GM19035 (cell line): ENCODE data around the gene HS3ST3B1.

Experiments
- ATAC-seq: cut with Tn5 transposase; IDR thresholded peaks from one replicate; pipeline ENCODE4 v1.9.1; 2021; ENCODE audit not compliant: unreplicated experiment

HS3ST3B1 gene

DNA sequence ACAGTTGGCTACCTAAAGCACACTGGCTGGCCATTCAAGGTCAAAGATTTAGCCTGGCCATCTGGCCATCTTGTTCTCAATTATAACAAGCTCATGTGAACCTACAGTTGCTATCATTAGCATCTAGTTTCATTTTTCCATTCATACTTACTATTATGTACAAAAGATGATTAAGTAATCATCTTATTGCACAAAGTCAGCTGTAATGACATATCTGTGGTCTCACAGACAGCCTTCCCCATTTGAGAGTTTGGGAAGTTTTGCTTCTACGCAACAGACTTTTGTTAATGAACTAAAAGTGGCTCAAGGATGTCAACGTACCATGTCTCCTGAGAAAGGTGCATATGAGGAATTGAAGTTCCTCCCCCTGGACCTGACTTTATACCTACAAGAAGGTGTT lies 51.3 kb downstream of the HS3ST3B1 start:
- no peak for ATAC-seq

DNA sequence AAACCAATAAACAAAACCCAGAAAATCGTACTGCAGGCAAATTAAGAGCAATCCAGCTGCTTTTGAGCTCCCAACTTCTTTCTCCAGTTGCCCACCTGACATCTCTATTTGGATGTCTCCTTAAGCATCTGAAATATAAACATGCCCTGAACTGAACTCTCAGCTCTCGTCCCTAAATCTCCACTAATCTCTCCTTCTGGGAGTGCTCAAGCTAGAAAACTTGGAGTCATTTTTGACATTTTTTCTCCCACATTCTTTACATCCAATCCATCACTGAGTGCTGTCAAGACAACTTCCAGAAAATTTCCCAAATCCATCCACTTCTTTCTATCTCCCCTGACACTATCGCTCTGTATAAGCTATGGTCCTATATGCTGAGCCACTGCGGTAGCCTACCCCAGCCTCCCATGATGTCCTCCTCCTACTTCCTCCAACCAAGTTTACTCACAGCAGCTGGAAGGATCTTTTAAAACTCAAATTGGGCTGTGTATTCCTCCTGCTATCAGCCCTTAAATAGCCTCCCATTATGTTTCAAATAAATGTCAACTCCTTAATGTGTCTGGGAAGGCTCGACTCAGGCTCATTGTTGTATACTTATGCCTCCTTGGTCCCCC lies 53.1 kb downstream of the HS3ST3B1 start:
- no peak for ATAC-seq

DNA sequence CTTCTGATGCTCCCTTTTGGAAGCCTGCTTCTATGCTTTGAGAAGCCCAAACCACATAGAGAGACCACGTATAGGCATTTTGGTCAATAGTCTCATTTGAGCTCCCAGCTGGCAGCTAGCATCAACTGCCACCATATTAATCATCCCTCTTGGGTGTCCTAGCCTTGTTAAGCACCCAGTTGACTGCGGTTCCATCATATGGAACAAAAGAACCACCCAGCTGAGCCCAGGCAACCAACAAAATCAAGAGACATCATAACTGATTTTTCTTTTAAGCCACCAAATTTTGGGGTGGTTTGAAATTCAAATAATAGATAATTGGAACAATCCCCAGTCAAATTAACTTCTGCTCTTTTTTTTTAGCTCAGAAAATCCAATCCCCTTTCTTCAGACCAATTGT lies 53.9 kb downstream of the HS3ST3B1 start:
- ATAC-seq = no peak

DNA sequence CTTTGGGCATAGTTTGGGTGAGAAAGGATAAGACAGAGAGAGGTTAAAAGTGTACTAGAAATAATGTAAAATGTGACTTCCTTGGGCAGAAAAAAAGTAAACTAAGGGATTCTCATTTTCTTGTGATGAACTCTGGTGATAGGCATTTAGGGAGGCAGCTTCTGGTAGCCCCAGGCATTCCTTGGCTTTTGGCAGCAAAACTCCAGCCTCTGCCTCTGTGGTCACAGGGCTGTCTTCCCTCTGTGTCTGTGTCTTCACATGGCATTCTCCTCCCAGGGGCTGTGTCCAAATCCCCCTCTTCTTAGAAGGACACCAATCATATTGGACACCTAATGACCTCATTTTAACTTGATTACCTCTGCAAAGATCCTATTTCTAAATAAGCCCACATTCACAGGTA lies 54.7 kb downstream of the HS3ST3B1 start:
- ATAC-seq = no peak

DNA sequence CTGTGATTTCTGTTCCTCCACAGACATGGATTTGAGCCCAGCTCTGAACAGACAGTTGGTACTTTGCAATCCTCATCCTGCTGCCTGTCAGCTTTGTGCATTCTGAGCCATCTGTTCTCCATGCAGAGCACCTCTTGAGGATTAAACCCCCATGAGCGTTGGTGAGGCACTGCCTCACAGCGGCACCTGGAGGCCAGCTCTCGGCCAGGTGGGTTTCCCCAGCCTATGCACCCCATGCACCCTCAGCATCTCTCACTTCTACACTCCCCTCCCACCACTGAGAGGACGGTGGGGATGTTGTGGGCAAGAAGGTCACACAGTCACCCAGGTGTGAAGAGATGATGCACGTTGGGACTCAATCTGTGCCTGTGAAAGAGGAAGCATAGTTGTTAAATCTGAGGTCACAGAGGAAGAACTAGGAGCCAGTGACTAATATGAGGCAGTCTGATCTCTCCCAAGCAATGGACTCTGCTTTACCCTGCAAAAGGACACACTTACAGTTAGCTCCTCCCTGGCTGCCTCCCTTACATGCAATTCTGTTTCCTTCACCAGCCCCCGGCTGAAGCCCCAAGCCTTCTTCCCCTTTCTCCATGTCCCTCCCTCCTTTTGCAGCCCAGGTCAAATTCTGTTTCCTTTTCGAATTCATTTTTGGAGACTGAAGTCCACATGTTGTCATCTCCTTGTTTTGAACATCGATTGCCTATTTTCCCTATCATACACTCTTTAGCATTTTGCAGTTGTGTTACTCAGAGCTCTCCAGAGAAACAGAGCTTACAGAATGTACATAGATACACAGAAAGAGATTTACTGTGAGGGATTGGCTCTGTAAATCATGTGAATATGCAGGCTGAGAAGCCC lies 58.5 kb downstream of the HS3ST3B1 start:
- peak; percentile 91 for ATAC-seq

DNA sequence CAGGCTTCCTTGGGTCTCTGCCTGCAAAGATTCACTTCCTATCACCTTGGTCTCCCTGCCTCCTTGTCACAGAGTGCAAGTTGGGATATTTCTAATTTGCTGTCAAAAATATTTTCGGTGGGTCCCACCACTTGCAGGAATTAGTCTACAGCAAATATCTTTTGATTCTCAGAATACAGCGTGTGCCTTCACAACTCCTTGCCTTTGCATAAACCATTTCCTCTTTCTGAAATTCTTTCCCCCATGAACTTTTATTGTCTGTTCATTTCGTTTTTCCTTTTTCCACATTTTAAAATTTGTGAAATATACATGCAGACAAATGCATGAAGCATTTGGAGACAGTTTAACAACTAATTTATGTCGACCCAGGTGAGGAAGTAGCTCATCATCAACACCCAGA lies 60.0 kb downstream of the HS3ST3B1 start:
- no peak for ATAC-seq

DNA sequence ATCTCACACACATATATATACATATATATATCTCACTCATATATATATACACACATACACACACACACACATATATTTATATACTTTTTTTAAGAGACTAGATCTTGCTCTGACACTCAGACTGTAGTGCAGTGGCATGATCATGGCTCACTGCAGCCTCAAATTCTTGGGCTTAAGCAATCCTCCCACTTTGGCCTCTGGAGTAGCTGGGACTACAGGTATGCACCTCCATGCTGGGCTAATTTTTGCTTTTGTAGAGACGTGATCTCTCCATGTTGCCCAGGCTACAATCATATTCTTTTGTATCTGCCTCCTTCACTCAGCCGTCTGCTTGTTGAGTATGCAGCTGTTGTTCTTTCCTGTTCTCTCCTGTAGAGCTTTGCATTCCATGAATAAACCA lies 60.6 kb downstream of the HS3ST3B1 start:
- ATAC-seq = no peak

DNA sequence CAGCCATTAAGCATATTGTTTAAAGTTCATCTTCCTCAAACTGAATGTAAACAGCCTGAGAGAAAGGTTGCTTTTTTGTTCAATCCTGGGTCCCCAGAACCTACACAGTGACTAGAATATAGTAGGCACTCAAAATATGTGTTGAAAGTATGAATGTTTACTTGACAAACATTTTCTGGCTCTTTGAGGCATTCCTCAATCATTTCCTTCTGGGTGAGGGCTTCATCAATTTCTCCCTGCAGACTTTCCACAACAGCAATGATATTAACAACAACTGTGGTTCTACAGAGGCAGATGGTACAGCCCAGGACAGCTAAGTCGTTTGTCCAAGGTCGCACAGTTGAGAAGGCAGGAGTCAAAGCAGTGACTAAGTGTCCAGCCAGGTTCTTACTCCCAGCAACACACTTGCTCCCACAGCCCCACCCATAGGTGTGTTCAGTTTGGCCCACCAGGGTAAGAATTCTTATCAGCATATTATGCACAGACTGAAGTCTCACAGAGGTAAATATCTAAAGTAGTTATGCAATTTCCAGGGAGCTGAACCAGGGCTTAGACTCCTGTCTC lies 61.1 kb downstream of the HS3ST3B1 start:
- no peak for ATAC-seq

DNA sequence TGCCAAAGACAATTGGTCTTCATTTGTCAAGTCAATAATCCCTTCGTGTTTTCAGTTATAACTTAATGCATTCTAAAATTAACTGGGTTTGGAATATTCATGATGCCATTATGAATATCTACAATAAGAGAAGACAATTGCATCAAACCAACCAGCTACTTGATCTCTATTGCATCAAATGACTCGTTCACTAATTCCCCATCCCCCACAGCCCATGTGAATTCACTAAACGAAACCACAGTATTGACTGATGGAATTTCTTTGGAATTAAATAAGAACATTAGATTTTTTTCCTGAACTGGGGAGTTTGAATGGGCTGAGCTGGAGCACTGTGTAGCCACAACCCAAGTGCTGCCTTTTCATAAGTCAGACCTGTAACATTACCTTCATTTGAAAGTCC lies 65.3 kb downstream of the HS3ST3B1 start:
- ATAC-seq = no peak

DNA sequence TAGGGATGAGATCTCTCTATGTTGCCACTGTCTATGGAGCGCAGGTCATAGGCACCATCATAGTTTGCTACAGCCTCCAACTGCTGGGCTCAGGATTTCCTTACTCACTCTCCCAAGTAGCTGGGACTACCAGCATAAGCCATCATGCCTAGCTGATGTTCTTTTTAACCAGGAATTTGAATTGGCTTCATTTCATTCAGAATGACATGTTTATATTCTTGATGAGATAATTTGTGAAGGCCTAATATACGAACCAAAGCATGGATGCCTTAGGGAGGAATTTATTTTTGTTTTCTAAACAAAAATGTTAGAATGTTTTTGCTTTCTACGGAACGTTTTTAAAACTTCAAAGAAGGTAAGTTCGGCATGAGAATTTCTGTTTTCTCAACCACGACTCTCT lies 71.6 kb downstream of the HS3ST3B1 start:
- ATAC-seq = no peak

DNA sequence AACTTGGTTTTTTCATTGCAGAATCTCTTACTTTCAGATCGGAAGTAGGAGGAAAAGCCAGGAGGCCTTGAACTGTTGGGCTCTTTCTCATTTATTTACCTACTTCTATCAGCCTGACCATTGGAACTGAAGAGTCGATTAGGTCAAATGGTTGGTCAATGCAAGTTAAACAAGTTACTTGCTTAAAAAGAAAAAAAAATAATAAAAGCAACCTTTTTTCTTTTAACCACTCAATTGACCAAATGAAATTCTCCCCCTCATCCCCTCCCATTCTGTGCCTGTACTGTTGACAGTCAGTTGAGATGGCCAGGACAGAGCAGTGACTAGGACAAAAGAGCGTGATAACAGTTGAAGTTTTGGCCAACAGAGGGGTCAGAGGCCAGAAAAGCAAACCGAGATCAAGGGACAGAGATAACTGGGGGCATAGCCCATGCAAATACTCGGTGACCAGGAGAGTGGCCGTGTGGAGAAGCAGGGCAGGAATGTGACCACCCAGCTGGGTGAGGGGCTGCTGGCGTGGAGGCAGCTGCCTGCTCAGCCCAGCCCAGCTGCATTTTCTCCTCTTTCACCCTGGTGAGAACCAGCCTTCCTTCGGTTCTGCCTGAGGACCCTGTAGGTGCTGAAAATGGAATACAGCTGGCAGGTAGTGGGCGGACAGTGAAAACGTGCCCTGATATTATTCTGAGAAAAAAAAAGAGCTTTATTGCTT lies 72.2 kb downstream of the HS3ST3B1 start:
- ATAC-seq = no peak

DNA sequence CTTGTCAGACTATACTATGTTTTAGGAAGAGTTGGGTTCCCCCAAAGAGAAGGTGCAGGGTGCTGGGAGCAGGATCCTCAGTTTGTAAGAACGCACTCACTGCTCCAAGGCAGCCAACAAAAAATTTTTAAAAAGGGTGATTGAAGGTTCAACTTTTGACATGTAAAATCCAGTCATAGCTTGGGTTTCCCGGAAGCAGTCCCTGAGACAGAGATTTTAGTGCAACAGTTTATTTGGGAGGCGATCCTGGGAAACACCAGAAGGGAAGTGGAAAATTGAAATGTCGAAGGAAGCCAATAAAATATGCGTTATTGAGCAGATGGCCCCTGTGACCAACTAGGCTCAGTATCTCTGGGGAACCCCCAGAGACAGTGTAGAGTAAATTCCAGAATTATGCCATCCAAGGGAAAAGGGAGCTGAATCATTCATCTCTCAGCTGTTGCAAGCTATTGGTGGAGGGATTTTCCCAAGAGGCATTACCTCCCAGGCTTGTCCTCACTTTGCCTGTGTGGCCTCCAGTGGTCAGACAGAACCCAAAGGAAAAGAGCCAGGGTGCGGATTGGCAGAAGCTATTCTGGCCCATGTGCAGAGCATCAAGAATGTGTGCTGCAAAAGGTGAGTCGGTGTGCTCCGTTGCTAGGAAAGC lies 72.9 kb downstream of the HS3ST3B1 start:
- ATAC-seq = no peak

DNA sequence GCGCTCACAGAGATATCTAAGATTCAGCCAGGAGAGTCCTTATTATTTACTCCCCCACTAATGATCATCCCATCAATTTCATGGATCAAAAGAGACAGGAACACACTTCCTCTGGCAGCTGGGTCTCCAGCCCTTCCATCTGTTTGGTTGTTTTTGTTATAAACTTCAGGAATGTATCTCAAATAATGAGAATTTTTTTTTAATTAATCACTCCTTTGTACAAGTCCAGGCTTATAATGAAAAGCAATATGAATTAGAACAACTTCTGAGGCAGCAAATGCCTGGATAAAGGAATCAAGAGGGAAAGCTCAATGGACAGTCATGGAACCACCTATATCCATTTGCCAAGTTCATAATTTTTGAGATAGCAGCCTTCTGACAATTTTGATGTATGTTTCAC lies 73.4 kb downstream of the HS3ST3B1 start:
- ATAC-seq = no peak

DNA sequence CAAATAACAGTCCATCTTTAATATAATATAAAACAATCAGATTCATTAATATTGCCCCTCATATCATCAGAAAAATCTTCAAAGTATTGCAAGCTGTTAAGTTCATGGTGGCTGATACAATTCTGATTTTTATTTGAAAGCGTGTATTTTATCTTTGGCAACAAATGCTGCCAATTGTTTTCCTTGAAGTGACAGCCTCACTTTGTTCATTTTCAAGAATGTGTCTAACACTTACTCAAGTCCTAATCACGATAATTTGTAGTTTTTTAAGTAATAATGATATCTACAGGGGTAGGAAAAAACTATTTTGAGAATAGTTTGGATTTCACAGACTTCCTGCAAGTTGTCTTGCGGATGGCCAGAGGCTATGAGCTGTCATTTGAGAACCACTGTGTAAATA lies 75.8 kb downstream of the HS3ST3B1 start:
- ATAC-seq = no peak

DNA sequence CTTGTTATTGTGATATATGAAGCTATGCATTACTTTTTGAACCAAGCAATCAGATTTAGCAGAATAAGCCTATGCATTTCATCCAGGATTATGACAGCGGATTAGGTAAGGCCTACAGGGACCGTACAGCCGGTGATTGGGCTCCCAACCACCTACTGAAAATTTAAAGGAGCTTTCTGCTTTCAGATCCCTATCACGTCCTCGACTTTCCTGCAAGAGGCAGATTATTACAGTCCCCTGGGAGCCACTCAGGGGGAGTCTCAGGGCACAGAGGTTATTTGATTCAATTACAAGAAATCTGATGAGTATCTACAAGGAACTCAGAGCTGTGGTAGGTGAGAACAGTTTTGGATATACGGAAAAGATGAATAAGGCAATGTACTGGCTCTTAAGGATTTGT lies 80.7 kb downstream of the HS3ST3B1 start:
- ATAC-seq = no peak

DNA sequence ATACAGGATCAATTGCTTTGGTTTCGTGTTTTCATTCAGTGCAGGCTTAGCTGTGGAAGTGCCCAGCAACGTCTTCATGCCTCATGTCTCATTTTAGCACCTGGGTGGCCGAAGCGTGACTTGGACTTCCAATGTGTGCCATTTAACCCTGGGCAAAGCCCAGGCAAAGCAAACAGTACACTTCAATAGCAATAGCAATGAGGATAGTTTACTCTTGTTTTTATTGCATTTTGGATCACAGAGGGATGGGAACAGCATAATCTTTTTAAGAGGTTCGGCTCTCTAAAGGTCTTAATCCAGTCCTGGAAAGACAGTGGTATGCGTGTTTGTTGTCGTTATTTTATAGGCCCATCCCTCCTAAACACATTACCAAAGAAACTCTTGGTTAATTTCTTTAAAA lies 86.2 kb downstream of the HS3ST3B1 start:
- ATAC-seq = no peak

DNA sequence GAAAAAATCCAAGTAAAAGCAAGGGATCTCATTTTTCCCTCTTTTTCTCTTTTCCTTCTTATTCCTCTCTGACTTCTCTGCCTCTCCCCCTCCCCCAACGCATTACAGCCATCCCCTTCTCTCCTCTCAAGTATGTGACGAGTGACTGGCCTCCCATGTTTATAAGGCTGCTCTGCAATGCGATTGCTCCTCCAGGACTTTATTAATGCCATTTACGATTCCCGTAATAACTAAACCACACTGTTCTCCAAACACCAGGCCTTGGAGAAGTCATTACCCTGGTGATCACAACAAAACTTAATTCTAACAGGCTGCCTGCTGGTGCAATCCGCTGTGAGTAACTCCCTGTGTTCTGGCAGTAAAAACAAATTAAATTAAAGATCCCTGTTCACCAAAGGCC lies 88.8 kb downstream of the HS3ST3B1 start:
- no peak for ATAC-seq

DNA sequence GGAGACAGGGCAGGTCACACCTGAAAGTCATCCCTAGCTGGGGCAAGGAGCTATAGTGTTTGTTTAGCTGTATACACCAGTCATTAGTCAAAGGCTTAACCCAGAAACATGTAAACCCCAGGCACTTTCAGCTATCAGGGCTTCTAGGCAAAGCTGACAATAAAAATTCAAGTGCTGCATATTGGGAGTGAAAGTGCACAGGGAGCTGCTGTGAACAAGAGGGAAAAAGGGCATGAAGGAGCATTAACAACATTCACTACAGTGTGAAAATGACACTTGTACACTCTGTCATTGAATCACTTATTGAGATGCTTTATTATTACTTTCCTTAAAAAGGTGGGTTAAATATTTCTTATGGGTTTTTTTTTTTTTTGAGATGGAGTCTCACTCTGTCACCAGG lies 92.8 kb downstream of the HS3ST3B1 start:
- ATAC-seq = no peak

DNA sequence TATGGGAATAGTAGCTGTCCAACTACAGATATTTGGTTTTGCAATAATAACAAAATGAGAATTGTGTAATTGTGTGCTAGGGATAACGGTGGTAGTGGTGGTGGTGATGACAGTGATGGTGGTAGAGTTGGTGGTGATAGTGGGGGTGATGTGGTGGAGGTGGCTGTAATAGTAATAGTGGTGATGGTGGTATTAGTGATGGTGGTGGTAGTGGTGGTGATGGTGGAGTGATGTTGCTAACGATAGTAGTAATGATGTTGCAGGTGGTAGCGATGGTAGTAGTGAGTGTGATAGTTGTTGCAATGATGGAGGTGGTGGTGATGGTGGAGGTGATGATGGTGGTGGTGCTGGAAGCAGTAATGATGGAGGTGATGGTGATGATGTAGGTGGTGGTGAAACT lies 94.4 kb downstream of the HS3ST3B1 start:
- no peak for ATAC-seq

DNA sequence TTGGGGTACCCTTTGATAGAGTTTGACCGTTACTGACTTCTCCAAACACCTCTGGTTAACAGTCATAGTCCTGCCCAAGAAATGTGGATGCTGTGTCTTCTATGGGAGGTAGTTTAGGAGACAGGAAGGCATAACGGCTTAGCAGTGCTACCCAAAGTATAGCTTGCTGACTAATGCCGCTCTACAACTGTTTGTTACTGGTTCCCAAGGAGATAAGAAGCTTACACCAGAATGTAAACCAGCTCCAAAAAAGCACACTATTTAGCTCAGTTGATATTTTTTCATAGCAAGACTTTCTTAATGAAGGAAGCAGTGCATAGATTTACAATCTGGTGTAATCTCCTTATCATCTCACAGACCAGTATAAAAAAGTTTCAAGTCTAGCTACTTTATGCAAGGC lies 95.7 kb downstream of the HS3ST3B1 start:
- ATAC-seq = no peak

DNA sequence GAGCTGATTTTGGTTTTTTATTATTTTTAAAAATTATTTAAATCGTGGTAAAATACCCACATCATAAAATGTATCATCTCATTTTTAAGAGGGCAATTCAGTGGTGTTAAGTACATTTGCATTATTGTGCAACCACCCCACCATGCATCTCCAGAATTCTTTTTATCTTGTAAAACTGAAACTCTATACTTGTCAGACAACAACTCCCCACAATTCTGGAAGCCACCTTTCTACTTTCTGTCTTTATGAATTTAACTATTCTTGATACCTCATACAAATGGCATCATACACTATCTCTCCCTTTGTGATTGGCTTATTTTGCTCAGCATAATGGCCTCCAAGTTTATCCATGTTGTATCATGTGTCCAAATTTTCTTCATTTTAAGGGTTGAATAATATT lies 97.9 kb downstream of the HS3ST3B1 start:
- ATAC-seq = no peak
